ENCODE data around the gene GUCY1A2. TPM values are rescaled to one million over a fixed set of nuclear protein-coding genes. Genes with fewer than 3 reads are reported as not detected.

GUCY1A2 gene
- total RNA-seq, 4 donors from 2014 or later, result 0.37 to 2.0 (median 0.67) TPM

DNA sequence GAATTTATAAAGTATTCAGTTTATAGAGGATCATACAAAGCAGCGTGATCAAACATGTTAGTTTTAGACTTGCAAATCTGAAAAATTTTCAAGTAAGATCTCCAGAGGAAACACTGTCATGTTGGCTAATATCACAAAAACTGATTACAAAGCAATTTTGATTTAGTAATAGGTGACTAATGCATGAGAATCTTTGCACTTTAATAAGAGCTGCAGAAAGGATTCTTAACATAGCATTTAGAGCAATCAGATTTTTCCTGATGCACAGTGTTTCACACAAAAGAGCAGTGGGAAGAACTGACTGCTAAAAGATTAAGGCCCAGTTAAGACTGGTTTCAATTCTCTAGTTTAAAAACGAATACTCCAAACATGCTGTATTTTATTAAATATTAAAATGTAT, 321.2 kb downstream of the GUCY1A2 start:
- Histone ChIP-seq H3K27me3 (no peaks in the 10 kb centered on the region), H3K4me1 (no peaks in the 10 kb centered on the region), H3K36me3 (no peaks in the 10 kb centered on the region), H3K9me3 (no peaks in the 10 kb centered on the region), H3K4me3 (no peak overlapping the region), H3K27ac (no peak overlapping the region)
- in situ Hi-C loops (cut with MboI; ENCODE audit: low pct_ligation_motif_present in 1 of 4, low pct_unique_long_range_greater_than_20kb in 1 of 4, low sequenced_read_pairs in 3 of 4), result no loop called here
- TF ChIP-seq POLR2A (IDR thresholded peaks at IDR 0.05), result no peak
- TF ChIP-seq CTCF (IDR thresholded peaks at IDR 0.05), result no peak
- no peak for TF ChIP-seq EP300 (IDR thresholded peaks at IDR 0.05; ENCODE audit: low read depth)
- DNase-seq, result no peak
- WGBS, 2 donors (ENCODE audit: low coverage in 1 of 2), result 73 to 78% methylated on average over 2 of the region's 2 CpGs
- intact Hi-C loops (cut with DNase I; ENCODE audit: low total_unique reads), result no loop called here

GRCh38 chr11:106695506-106695905, 322.8 kb downstream of the GUCY1A2 start:
- Histone ChIP-seq H3K4me1 (no peaks in the 10 kb centered on the region), H3K36me3 (no peaks in the 10 kb centered on the region), H3K9me3 (no peaks in the 10 kb centered on the region), H3K27ac (no peak overlapping the region), H3K4me3 (no peak overlapping the region), H3K27me3 (no peaks in the 10 kb centered on the region)
- intact Hi-C loops (cut with DNase I; ENCODE audit: low total_unique reads) (no loop called here), in situ Hi-C loops (cut with MboI; ENCODE audit: low pct_ligation_motif_present in 1 of 4, low pct_unique_long_range_greater_than_20kb in 1 of 4, low sequenced_read_pairs in 3 of 4) (no loop called here)
- no peak for DNase-seq
- WGBS, 2 donors (ENCODE audit: low coverage in 1 of 2), result 50 to 76% methylated on average over 1 to 2 of the region's 2 CpGs
- no peak for TF ChIP-seq CTCF (IDR thresholded peaks at IDR 0.05)
- TF ChIP-seq POLR2A (IDR thresholded peaks at IDR 0.05), result no peak
- TF ChIP-seq POLR2AphosphoS5 (IDR thresholded peaks at IDR 0.05), result no peak
- TF ChIP-seq EP300 (IDR thresholded peaks at IDR 0.05; ENCODE audit: low read depth), result no peak

DNA sequence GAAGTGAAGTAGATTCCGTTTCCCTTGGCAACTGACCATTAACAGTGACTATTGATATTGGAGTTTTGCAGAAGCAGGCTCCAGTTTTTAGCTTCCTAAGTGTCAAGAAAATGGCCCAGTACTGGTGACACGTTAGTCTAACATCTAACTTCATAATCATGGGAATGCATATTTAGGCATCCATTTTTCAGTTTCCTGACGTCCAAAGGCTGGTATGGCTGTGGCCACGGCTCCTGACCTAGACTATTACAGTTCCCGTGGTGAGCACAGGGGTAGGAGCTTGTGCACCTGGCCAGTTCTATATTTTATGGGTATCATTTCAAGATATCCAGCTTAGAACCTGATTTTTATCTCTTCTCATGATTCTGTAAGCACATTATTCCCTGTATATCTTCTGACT, 323.8 kb downstream of the GUCY1A2 start:
- H3K4me3 ChIP-seq, result no peak overlapping the region
- no peak overlapping the region for H3K27ac ChIP-seq
- H3K36me3 ChIP-seq, result no peaks in the 10 kb centered on the region
- no peaks in the 10 kb centered on the region for H3K9me3 ChIP-seq
- intact Hi-C loops (cut with DNase I; ENCODE audit: low total_unique reads) (no loop called here), in situ Hi-C loops (cut with MboI; ENCODE audit: low pct_ligation_motif_present in 1 of 4, low pct_unique_long_range_greater_than_20kb in 1 of 4, low sequenced_read_pairs in 3 of 4) (no loop called here)
- DNase-seq, result no peak
- WGBS, 2 donors (ENCODE audit: low coverage in 1 of 2), result 75 to 79% methylated on average over 3 to 5 of the region's 5 CpGs
- no peak for TF ChIP-seq POLR2A (IDR thresholded peaks at IDR 0.05)
- TF ChIP-seq EP300 (IDR thresholded peaks at IDR 0.05; ENCODE audit: low read depth), result no peak
- no peak for TF ChIP-seq CTCF (IDR thresholded peaks at IDR 0.05)
- no peak for TF ChIP-seq POLR2AphosphoS5 (IDR thresholded peaks at IDR 0.05)
- H3K4me1 ChIP-seq, result no peaks in the 10 kb centered on the region
- no peaks in the 10 kb centered on the region for H3K27me3 ChIP-seq

DNA sequence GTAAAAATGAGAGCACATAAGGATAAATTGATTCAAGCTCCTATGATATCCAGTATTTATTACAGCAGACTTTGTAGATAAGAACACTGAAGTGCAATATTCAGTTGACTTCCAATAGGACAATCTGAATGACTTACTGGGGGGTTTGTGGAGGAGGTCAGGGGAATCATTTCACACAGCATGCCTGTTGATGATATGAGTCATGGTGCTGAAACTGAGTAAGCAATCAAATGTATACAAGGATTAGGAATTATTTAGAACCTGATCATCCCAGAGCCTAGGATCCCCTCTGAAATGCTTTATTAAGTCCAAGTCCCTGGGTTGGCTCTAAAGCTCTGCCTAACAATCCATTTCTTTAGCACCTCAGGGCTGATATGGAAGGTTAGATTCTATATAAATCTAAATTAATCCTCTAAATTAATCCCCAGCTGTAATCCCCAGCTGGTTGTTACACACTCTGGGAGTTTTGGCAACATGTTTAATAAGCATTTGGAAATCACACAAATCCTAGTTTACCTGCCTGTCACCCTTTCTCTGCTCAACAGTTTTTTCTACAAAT, 326.4 kb downstream of the GUCY1A2 start:
- Histone ChIP-seq H3K4me1 (no peaks in the 10 kb centered on the region), H3K4me3 (no peak overlapping the region), H3K36me3 (no peaks in the 10 kb centered on the region), H3K9me3 (no peaks in the 10 kb centered on the region), H3K27ac (no peak overlapping the region), H3K27me3 (no peaks in the 10 kb centered on the region)
- DNase-seq, result no peak
- no peak for TF ChIP-seq EP300 (IDR thresholded peaks at IDR 0.05; ENCODE audit: low read depth)
- no peak for TF ChIP-seq POLR2AphosphoS5 (IDR thresholded peaks at IDR 0.05)
- TF ChIP-seq CTCF (IDR thresholded peaks at IDR 0.05), result no peak
- TF ChIP-seq POLR2A (IDR thresholded peaks at IDR 0.05), result no peak
- in situ Hi-C loops (cut with MboI; ENCODE audit: low pct_ligation_motif_present in 1 of 4, low pct_unique_long_range_greater_than_20kb in 1 of 4, low sequenced_read_pairs in 3 of 4) (no loop called here), intact Hi-C loops (cut with DNase I; ENCODE audit: low total_unique reads) (no loop called here)

Measured in transverse colon (tissue), 4 donors.